ENCODE data around the gene PRKX.
"Not testable (repeated sequence)": the region's sequence is repeated elsewhere in the genome, so short reads cannot be mapped to it uniquely, and the experiment has no call there.

Gene PRKX

GRCh38 chrX:3713225-3713936, at the start of gene PRKX:
TSS of gene PRKX (minus strand) at chrX:3713649. CDS start at chrX:3713253, 396 bp downstream.
- TF ChIP-seq, protein P1, sequence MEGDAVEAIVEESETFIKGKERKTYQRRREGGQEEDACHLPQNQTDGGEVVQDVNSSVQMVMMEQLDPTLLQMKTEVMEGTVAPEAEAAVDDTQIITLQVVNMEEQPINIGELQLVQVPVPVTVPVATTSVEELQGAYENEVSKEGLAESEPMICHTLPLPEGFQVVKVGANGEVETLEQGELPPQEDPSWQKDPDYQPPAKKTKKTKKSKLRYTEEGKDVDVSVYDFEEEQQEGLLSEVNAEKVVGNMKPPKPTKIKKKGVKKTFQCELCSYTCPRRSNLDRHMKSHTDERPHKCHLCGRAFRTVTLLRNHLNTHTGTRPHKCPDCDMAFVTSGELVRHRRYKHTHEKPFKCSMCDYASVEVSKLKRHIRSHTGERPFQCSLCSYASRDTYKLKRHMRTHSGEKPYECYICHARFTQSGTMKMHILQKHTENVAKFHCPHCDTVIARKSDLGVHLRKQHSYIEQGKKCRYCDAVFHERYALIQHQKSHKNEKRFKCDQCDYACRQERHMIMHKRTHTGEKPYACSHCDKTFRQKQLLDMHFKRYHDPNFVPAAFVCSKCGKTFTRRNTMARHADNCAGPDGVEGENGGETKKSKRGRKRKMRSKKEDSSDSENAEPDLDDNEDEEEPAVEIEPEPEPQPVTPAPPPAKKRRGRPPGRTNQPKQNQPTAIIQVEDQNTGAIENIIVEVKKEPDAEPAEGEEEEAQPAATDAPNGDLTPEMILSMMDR (IDR thresholded peaks at IDR 0.05; ENCODE audit: low read depth, low read length, missing control alignments), result no peak
- DNase-seq (ENCODE audit: extremely low read depth, low read depth), result no peak
- peak within 1 kb of the TSS; percentile 71 for H3K4me3 ChIP-seq (replicated peaks; ENCODE audit: low read depth, low read length)

GRCh38 chrX:3763111-3763510, 49.7 kb upstream of the PRKX start:
- DNase-seq (ENCODE audit: extremely low read depth, low read depth), result no peak
- no peak overlapping the region for H3K4me3 ChIP-seq (replicated peaks; ENCODE audit: low read depth, low read length)
- TF ChIP-seq, protein P1 (IDR thresholded peaks at IDR 0.05; ENCODE audit: low read depth, low read length, missing control alignments), result no peak

- no peak overlapping the region for H3K4me3 ChIP-seq (replicated peaks; ENCODE audit: low read depth, low read length)
- no peak for DNase-seq (ENCODE audit: extremely low read depth, low read depth)
- TF ChIP-seq, protein P1 (IDR thresholded peaks at IDR 0.05; ENCODE audit: low read depth, low read length, missing control alignments), result no peak
These were observed 44.1 kb upstream of the PRKX start for GRCh38 chrX:3757510-3758025.

DNA sequence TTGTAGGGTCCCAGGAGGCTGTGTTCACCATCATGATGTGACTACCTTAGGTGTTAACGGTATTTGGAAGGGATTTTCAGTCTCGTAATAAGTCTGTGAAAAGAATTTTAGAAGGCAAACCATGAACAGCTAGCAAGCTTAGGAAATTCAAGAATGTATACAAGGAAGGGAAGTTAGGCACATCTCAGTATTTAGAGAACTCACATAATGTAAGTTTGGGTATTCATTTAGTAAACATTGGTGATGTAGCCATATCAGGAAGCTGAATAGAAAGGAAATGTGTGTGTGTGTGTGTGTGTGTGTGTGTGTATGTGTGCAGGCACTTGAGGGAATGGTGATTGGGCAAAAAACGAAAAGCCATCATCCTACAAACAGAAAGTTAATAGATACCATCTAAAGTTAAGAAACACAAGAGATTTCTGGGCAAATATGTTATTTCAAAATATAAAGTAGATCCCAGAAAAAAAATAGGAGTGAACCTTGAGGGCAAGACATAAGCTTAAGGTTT, 34.7 kb upstream of the PRKX start:
- TF ChIP-seq, protein P1 (IDR thresholded peaks at IDR 0.05; ENCODE audit: low read depth, low read length, missing control alignments), result no peak
- no peak for DNase-seq (ENCODE audit: extremely low read depth, low read depth)
- H3K4me3 ChIP-seq (replicated peaks; ENCODE audit: low read depth, low read length), result no peak overlapping the region

GRCh38 chrX:3743801-3744439, 30.5 kb upstream of the PRKX start:
- H3K4me3 ChIP-seq (replicated peaks; ENCODE audit: low read depth, low read length), result no peak overlapping the region
- no peak for DNase-seq (ENCODE audit: extremely low read depth, low read depth)
- TF ChIP-seq, protein P1 (IDR thresholded peaks at IDR 0.05; ENCODE audit: low read depth, low read length, missing control alignments), result no peak

DNA sequence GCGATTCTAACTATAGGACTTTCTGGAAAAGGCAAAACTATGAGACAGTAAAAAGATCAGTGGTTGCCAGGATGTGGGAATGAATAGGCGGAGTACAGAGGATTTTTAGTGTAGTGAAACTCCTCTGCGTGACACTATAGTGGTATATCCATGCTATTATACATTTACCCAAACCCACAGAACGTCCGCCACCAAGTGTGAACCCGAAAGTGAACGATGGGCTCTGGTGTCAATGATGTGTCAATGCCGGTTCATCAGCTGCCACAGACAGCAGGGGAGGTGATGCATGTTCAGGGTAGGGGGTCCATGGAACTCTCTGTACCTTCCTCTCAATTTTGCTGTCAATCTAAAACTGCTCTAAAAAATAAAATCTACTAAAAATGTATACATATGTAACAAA, 27.5 kb upstream of the PRKX start:
- DNase-seq (ENCODE audit: extremely low read depth, low read depth); H3K4me3 ChIP-seq (replicated peaks; ENCODE audit: low read depth, low read length): not testable (repeated sequence)

GRCh38 chrX:3738509-3738908, 25.1 kb upstream of the PRKX start:
- TF ChIP-seq, protein P1 (IDR thresholded peaks at IDR 0.05; ENCODE audit: low read depth, low read length, missing control alignments), result no peak
- no peak overlapping the region for H3K4me3 ChIP-seq (replicated peaks; ENCODE audit: low read depth, low read length)
- no peak for DNase-seq (ENCODE audit: extremely low read depth, low read depth)

DNA sequence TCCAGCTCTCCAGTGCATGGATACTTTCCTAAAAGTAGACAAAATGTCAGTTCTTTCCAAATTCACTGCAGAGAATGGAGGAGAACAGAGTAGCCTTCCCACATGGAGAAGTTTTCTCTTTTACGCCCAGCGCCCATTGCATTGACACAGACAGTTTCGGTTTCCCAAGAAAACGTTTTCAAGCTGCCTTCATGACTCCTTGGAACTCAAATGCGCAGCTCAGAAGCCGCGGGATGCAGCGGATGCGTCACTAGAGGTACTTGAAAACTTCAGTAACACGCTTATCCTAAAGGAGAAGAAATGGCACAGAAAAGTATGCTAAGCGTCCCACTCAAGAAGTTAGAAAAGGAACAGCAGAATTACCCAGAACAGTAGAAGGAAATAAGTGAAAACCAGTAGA, 23.1 kb upstream of the PRKX start:
- DNase-seq (ENCODE audit: extremely low read depth, low read depth); H3K4me3 ChIP-seq (replicated peaks; ENCODE audit: low read depth, low read length): not testable (repeated sequence)

DNA sequence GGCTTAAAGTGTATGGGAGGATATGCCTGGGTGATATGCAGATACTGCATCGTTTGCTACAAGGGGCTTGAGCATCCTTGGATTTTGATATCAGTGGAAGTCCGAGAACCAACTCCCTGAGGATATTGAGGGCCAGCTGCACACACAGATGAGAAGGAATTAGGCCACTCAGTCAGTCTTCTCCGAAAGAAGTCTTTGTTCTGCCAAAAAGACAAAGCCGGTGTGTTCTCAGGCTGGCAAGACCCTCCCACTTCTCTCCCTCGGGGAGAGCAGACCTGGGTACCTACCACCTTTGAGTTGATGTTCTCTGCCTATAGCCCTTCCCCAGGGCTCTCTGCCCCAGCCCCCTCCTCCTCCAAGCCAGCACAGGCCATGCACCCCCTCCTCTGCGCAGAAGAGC, 22.4 kb upstream of the PRKX start:
- DNase-seq (ENCODE audit: extremely low read depth, low read depth), result not testable (repeated sequence)

DNA sequence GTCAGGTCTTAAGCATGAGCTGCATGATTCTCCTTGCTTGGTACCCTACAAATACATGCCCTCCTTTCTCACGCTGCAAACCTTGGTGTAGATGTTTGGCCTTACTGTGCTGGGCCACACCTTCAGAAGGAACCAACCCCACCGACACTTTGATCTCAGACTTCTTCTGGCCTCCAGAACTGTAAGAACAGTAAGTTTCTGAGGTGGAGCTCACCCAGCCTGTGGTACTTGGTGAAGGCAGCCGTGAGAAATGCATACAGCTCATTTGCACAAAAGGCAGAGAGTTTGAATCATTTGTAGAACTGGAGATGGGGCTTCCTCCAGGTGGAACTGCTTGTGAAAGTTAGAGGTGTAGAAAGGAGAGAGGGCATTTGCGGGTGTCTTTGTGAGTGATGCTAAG, 21.0 kb upstream of the PRKX start:
- not testable (repeated sequence) for H3K4me3 ChIP-seq (replicated peaks; ENCODE audit: low read depth, low read length); DNase-seq (ENCODE audit: extremely low read depth, low read depth)

More for the DNA sequence above, 22.4 kb upstream of the PRKX start:
- H3K4me3 ChIP-seq (replicated peaks; ENCODE audit: low read depth, low read length), result not testable (repeated sequence)

Data from HFF-Myc (cell line).